ENCODE measurements around the gene KANSL1.
A peak's percentile ranks its signal among the peaks of the same experiment; 100 is the strongest.

DNA sequence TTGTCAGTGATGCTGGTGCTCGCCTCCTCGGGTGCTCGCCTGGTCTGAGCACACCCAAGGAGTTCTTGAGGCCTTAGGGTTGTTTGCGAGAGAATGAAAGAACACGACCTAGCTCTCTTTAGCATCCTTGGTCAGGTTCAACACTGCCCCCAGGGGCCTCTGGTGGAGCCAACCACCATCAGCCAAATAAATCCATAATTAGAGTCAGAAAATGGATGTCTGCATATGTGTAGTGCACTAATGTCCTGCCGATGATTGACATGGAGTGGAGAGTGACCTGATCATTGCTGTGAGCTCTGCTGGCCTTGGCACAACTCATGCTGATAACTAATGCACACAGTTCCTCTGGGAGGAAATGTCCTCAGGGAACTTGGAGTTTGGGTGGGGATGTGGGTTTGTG, 202.3 kb downstream of the KANSL1 start:
- TF ChIP-seq, protein P1, sequence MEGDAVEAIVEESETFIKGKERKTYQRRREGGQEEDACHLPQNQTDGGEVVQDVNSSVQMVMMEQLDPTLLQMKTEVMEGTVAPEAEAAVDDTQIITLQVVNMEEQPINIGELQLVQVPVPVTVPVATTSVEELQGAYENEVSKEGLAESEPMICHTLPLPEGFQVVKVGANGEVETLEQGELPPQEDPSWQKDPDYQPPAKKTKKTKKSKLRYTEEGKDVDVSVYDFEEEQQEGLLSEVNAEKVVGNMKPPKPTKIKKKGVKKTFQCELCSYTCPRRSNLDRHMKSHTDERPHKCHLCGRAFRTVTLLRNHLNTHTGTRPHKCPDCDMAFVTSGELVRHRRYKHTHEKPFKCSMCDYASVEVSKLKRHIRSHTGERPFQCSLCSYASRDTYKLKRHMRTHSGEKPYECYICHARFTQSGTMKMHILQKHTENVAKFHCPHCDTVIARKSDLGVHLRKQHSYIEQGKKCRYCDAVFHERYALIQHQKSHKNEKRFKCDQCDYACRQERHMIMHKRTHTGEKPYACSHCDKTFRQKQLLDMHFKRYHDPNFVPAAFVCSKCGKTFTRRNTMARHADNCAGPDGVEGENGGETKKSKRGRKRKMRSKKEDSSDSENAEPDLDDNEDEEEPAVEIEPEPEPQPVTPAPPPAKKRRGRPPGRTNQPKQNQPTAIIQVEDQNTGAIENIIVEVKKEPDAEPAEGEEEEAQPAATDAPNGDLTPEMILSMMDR (conservative IDR thresholded peaks at IDR 0.05; ENCODE audit: low read depth in 2 of 2): peak; percentile 16 to 23; a peak in 1 of 4 replicates
- TF ChIP-seq, protein P2, sequence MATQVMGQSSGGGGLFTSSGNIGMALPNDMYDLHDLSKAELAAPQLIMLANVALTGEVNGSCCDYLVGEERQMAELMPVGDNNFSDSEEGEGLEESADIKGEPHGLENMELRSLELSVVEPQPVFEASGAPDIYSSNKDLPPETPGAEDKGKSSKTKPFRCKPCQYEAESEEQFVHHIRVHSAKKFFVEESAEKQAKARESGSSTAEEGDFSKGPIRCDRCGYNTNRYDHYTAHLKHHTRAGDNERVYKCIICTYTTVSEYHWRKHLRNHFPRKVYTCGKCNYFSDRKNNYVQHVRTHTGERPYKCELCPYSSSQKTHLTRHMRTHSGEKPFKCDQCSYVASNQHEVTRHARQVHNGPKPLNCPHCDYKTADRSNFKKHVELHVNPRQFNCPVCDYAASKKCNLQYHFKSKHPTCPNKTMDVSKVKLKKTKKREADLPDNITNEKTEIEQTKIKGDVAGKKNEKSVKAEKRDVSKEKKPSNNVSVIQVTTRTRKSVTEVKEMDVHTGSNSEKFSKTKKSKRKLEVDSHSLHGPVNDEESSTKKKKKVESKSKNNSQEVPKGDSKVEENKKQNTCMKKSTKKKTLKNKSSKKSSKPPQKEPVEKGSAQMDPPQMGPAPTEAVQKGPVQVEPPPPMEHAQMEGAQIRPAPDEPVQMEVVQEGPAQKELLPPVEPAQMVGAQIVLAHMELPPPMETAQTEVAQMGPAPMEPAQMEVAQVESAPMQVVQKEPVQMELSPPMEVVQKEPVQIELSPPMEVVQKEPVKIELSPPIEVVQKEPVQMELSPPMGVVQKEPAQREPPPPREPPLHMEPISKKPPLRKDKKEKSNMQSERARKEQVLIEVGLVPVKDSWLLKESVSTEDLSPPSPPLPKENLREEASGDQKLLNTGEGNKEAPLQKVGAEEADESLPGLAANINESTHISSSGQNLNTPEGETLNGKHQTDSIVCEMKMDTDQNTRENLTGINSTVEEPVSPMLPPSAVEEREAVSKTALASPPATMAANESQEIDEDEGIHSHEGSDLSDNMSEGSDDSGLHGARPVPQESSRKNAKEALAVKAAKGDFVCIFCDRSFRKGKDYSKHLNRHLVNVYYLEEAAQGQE (IDR thresholded peaks at IDR 0.05; ENCODE audit: unreplicated experiment): no peak
